ENCODE results near the gene ELOVL5.
"Not testable (repeated sequence)": the region's sequence is repeated elsewhere in the genome, so short reads cannot be mapped to it uniquely, and the experiment has no call there.

Gene ELOVL5, protein sequence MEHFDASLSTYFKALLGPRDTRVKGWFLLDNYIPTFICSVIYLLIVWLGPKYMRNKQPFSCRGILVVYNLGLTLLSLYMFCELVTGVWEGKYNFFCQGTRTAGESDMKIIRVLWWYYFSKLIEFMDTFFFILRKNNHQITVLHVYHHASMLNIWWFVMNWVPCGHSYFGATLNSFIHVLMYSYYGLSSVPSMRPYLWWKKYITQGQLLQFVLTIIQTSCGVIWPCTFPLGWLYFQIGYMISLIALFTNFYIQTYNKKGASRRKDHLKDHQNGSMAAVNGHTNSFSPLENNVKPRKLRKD

DNA sequence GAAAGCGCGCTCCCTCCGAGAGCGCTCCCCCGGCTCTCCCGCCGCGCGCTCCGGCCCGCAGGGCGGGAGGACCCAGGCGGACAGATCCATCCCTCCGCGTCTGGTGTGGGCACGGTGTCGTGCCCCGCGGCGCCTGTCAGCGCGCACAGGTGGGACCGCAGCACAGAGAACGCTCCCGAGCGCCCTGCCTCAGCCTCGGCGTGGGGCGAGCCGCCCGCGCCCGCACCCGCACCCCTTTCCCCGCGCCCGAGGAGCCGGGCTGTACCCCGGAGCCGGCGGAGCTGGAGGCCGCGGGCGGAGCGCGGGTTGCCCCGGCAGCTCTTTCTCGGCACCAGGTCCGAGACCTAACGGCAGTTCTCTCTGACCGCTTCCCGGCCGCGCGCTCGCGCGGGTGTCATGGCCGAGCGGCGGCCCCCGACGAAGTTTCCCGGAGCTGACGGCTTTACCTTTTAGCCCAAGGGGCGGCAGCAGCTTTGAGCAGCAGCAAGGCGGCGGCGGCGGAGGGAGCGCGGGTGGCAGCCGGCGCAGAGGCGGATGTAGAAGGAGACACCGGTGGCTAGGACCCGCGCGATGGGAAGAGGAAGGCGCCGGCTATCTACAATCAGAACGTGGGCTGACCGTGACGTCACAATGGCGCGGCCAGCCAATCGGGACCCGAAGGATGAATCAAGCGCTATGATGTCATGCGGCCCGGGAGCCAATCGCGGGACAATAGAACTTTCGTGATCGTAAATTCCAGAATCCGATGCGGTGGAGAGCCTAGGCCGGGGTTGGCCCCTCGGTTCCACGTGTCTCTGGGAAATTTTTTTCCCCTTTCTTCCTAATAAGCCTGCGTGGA, at the start of gene ELOVL5:
Gene ELOVL5 (minus strand): TSS at position 580 of the 838 bp plus-strand sequence. CDS start 53,251 bp downstream, outside the sequence.
- H3K27ac Mint-ChIP-seq: peak within 1 kb of the TSS; percentile 83
- ATAC-seq: peak; percentile 92
- H3K27me3 Mint-ChIP-seq: no peaks in the 10 kb centered on the region
- peak within 1 kb of the TSS; percentile 92 for H3K4me3 Mint-ChIP-seq
- H3K36me3 Mint-ChIP-seq: peaks cover 12% of the 10 kb centered on the region
- H3K9me3 Mint-ChIP-seq: no peaks in the 10 kb centered on the region
- H3K4me1 Mint-ChIP-seq: peaks cover 44% of the 10 kb centered on the region

DNA sequence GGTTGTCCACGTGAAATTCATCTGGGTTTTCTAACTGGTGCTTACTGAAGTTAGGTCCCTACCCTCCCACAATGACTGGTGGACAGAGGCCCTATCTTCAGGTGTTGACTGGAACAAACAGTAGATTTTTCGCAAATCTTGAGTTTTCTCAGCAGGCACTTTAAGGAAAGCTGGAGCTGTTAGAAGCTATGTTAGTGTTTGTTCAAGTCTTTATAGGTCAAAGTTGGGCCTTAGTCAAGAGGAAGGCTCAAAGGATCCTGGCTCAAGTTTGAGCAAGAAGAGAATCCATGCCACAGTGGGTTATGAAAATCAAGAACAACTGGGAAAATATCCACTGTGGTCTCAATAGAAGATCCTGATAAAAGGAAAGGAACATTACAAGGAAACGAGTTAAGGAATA, 48.5 kb upstream of the ELOVL5 start:
- Mint-ChIP-seq H3K36me3 (no peaks in the 10 kb centered on the region), H3K4me1 (peaks cover 8% of the 10 kb centered on the region), H3K9me3 (no peaks in the 10 kb centered on the region), H3K4me3 (no peak overlapping the region), H3K27ac (no peak overlapping the region), H3K27me3 (no peaks in the 10 kb centered on the region)
- ATAC-seq: no peak

DNA sequence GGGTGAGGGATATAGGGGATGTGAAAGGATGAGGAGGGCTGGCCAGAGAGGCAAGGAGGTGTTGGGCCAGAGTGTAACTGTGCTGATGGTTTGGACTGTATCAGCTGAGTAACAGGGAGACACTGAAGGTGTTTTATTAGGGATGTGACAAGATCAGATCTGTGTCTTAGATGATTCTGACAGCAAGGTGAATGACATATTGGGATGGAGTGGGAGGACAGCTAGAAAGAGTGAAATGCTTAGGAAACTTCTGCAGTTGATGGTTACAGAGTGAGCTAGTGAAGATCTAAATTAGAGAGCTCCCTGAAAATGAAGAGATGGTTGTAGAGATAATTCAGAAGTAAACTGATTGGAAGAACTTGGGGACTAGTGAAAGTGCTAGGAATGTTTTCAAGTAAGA, 47.2 kb upstream of the ELOVL5 start:
- H3K27ac Mint-ChIP-seq: no peak overlapping the region
- H3K4me3 Mint-ChIP-seq: no peak overlapping the region
- H3K36me3 Mint-ChIP-seq: no peaks in the 10 kb centered on the region
- H3K9me3 Mint-ChIP-seq: no peaks in the 10 kb centered on the region
- H3K4me1 Mint-ChIP-seq: peaks cover 8% of the 10 kb centered on the region
- no peak for ATAC-seq
- no peaks in the 10 kb centered on the region for H3K27me3 Mint-ChIP-seq

DNA sequence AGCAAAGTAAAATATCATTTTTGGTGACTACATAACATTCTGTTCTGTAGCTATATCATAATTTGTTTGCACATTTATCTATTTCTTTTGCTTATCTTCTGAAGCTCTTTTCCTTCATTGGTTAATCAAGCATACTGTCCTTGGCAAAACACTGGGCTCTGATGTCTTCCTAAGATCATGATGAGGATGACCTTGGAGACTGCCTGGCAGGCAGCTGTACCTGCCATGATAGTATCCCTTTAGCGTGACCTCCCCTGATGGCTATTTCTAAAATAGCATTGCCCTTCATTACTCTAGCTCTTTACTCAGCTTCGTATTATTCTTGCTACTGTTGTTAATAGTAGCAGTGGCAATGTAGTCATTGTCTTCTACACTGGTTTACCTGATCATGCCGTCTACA, 46.0 kb upstream of the ELOVL5 start:
- H3K27ac Mint-ChIP-seq: no peak overlapping the region
- peaks cover 8% of the 10 kb centered on the region for H3K4me1 Mint-ChIP-seq
- ATAC-seq: no peak
- H3K4me3 Mint-ChIP-seq: no peak overlapping the region
- no peaks in the 10 kb centered on the region for H3K9me3 Mint-ChIP-seq
- H3K27me3 Mint-ChIP-seq: no peaks in the 10 kb centered on the region
- H3K36me3 Mint-ChIP-seq: no peaks in the 10 kb centered on the region

DNA sequence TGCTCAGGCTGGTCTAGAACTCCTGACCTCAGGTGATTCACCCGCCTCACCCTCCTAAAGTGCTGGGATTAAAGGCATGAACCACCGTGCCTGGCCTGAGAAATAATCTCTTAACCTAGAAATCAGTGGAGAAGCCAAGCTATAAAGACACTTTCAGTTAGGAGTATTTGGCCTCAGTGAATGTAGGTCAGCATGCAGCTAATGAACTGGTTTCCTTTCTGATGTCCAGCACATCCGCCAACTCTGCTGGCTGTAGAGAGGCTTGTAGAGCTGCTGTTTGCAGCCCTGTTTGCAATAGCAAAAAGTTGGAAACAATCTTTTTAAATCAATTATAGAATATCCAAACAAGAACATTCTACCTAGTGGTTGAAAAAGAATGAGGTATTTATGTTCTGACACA, 42.4 kb upstream of the ELOVL5 start:
- no peak overlapping the region for H3K4me3 Mint-ChIP-seq
- H3K36me3 Mint-ChIP-seq: no peaks in the 10 kb centered on the region
- H3K9me3 Mint-ChIP-seq: no peaks in the 10 kb centered on the region
- no peaks in the 10 kb centered on the region for H3K27me3 Mint-ChIP-seq
- no peak for ATAC-seq
- H3K27ac Mint-ChIP-seq: no peak overlapping the region
- H3K4me1 Mint-ChIP-seq: peaks cover 8% of the 10 kb centered on the region

GRCh38 chr6:53390010-53390409, 41.3 kb upstream of the ELOVL5 start:
- no peaks in the 10 kb centered on the region for H3K36me3 Mint-ChIP-seq
- no peak overlapping the region for H3K27ac Mint-ChIP-seq
- H3K9me3 Mint-ChIP-seq: no peaks in the 10 kb centered on the region
- no peak overlapping the region for H3K4me3 Mint-ChIP-seq
- peaks cover 8% of the 10 kb centered on the region for H3K4me1 Mint-ChIP-seq
- ATAC-seq: no peak
- no peaks in the 10 kb centered on the region for H3K27me3 Mint-ChIP-seq

DNA sequence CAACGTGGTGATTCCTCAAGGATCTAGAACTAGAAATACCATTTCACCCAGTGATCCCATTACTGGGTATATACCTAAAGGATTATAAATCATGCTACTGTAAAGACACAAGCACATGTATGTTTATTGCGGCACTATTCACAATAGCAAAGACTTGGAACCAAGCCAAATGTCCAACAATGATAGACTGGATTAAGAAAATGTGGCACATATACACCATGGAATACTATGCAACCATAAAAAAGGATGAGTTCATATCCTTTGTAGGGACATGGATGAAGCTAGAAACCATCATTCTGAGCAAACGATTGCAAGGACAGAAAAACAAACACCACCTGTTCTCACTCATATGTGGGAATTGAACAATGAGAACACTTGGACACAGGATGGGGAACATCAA, 39.9 kb upstream of the ELOVL5 start:
- not testable (repeated sequence) for H3K4me3 Mint-ChIP-seq, H3K27me3 Mint-ChIP-seq, H3K36me3 Mint-ChIP-seq, ATAC-seq, H3K4me1 Mint-ChIP-seq, H3K27ac Mint-ChIP-seq, H3K9me3 Mint-ChIP-seq

DNA sequence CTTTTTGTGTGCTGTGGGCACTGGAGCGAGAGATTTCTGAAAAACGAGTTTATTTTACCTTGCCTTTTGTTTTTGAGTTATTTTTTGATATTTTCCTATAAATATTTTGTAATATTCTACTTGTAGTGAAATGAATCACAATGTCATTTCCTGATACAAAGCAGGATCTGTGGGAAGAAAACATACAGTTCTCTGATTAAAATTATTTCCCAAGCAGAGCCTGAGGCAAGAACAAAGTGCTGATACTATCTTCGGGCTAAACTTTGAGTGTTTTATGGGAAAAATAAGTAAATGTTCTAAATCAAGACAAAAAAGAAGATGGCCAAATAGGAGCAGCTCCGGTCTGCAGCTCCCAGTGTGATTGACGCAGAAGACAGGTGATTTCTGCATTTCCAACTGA, 33.7 kb upstream of the ELOVL5 start:
- Mint-ChIP-seq H3K4me3 (no peak overlapping the region), H3K27me3 (no peaks in the 10 kb centered on the region), H3K36me3 (no peaks in the 10 kb centered on the region), H3K27ac (no peak overlapping the region), H3K9me3 (no peaks in the 10 kb centered on the region), H3K4me1 (no peaks in the 10 kb centered on the region)
- ATAC-seq: no peak

DNA sequence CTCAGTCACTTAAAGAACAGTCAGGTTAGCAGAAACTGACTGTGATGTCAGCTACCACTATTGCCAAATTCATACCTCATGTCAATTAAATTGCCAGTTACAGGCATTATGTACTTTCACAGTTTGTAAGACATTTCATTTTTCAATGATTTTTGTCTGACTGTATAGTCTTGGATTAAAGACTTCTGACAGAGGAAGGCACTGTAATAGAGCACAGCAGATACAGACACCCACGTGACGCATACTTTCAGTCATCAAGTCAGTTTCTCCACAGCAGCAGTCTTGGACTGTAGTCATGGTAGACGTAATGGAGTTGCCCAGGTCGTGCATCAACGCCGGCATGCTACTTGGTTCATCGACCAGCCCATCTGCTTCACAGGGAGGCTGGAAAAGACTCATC, 29.5 kb upstream of the ELOVL5 start:
- no peaks in the 10 kb centered on the region for H3K36me3 Mint-ChIP-seq
- H3K27me3 Mint-ChIP-seq: no peaks in the 10 kb centered on the region
- no peak for ATAC-seq
- no peaks in the 10 kb centered on the region for H3K9me3 Mint-ChIP-seq
- H3K27ac Mint-ChIP-seq: no peak overlapping the region
- H3K4me3 Mint-ChIP-seq: no peak overlapping the region
- H3K4me1 Mint-ChIP-seq: no peaks in the 10 kb centered on the region

GRCh38 chr6:53377793-53378192, 29.0 kb upstream of the ELOVL5 start:
- Mint-ChIP-seq H3K9me3 (no peaks in the 10 kb centered on the region), H3K27me3 (no peaks in the 10 kb centered on the region), H3K27ac (no peak overlapping the region), H3K4me3 (no peak overlapping the region), H3K36me3 (no peaks in the 10 kb centered on the region), H3K4me1 (no peaks in the 10 kb centered on the region)
- no peak for ATAC-seq

DNA sequence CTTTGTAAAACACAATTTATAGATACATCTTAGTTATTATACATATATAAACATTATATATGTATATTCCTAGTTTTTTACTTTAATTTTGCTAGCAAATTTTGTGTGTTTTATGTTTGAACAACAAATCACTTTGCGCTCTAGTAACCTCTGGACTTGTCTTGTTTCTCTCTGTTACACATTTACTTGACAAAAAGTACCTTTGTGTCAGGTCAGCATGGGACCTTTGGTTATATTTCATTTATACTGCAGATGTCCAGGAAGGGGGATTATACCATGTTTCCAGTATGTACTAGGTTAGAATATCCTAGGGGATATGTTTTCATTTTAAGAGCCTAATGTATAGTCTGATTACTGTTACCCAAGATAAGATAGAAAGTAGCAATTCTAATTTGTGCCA, 28.5 kb upstream of the ELOVL5 start:
- no peaks in the 10 kb centered on the region for H3K9me3 Mint-ChIP-seq
- ATAC-seq: no peak

GRCh38 chr6:53376661-53377226, 28.0 kb upstream of the ELOVL5 start:
- Mint-ChIP-seq H3K27me3 (no peaks in the 10 kb centered on the region), H3K4me1 (no peaks in the 10 kb centered on the region), H3K4me3 (no peak overlapping the region), H3K27ac (no peak overlapping the region), H3K36me3 (no peaks in the 10 kb centered on the region), H3K9me3 (no peaks in the 10 kb centered on the region)
- no peak for ATAC-seq

More for the DNA sequence above, 28.5 kb upstream of the ELOVL5 start:
- no peak overlapping the region for H3K4me3 Mint-ChIP-seq
- no peaks in the 10 kb centered on the region for H3K4me1 Mint-ChIP-seq
- H3K27me3 Mint-ChIP-seq: no peaks in the 10 kb centered on the region
- no peak overlapping the region for H3K27ac Mint-ChIP-seq
- H3K36me3 Mint-ChIP-seq: no peaks in the 10 kb centered on the region

- no peaks in the 10 kb centered on the region for H3K9me3 Mint-ChIP-seq
- no peak for ATAC-seq
- H3K27ac Mint-ChIP-seq: no peak overlapping the region
- no peaks in the 10 kb centered on the region for H3K27me3 Mint-ChIP-seq
- H3K4me3 Mint-ChIP-seq: no peak overlapping the region
- no peaks in the 10 kb centered on the region for H3K36me3 Mint-ChIP-seq
- no peaks in the 10 kb centered on the region for H3K4me1 Mint-ChIP-seq
Measured at GRCh38 chr6:53375847-53376246, 27.1 kb upstream of the ELOVL5 start.

- H3K9me3 Mint-ChIP-seq: no peaks in the 10 kb centered on the region
- ATAC-seq: no peak
- H3K4me1 Mint-ChIP-seq: no peaks in the 10 kb centered on the region
- no peaks in the 10 kb centered on the region for H3K36me3 Mint-ChIP-seq
- H3K27me3 Mint-ChIP-seq: no peaks in the 10 kb centered on the region
- no peak overlapping the region for H3K4me3 Mint-ChIP-seq
- H3K27ac Mint-ChIP-seq: no peak overlapping the region
Measured at GRCh38 chr6:53373638-53374037, 24.9 kb upstream of the ELOVL5 start.

DNA sequence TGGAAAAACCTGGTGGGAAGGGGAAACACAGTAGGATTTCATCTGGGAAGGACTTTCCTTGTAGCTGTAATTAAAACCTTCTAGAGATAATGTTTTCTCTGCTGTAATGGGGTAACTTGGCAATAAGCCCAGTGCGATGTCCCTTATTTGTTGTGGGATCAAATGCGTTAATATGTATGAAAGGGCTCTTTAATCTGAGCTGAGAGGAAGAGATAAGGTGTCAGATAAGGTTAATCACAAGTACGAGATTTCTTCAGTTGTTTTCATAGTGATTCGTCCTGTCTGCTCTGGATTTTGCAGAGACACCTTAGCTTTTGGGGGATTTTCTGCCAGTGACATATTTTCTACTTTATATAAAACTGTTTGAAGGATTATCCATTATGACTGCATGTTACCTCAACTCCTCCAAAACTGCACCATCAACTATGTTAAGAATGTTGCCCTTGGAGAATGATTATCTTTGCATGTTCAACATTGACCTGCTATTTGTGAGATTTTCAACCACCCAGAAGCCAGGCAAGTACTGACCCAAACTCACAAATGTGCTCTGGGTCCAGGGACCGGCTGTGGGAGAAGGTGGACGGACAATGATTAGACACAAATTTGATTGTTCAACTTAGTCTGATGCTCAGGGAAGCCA, 21.2 kb upstream of the ELOVL5 start:
- Mint-ChIP-seq H3K4me1 (no peaks in the 10 kb centered on the region), H3K9me3 (peaks cover 7% of the 10 kb centered on the region), H3K36me3 (peaks cover 10% of the 10 kb centered on the region), H3K27me3 (no peaks in the 10 kb centered on the region), H3K4me3 (no peak overlapping the region), H3K27ac (no peak overlapping the region)
- no peak for ATAC-seq
